Activated naive CD4-positive, alpha-beta T cell treated with anti-CD3 and anti-CD28 coated beads for 36 hours (primary cell): ENCODE measurements around the gene KCTD1. TPM values are rescaled to one million over a fixed set of nuclear protein-coding genes. Genes with fewer than 3 reads are reported as not detected.

ENCODE experiments used
- CTCF ChIA-PET: fragments of 350-600 bp; sonication (Branson Sonifier 250); formaldehyde crosslinking; loops from one replicate; lab custom pipeline; 2021; ENCODE audit warnings: antibody characterized with exemption; lab: Charles Lee
- DNase-seq: peaks from one replicate; pipeline ENCODE4 v3.0.0-alpha.2; 2020
- H3K27ac Mint-ChIP-seq: one replicate; pipeline ENCODE4 v1.8.0; 2021; ENCODE audit warnings: mild to moderate bottlenecking, mixed read lengths
- H3K27me3 Mint-ChIP-seq: one replicate; pipeline ENCODE4 v1.8.0; 2021; ENCODE audit warnings: low read depth, mixed read lengths
- H3K36me3 Mint-ChIP-seq: one replicate; pipeline ENCODE4 v1.8.0; 2021; ENCODE audit warnings: low read depth, mixed read lengths
- H3K4me1 Mint-ChIP-seq: one replicate; pipeline ENCODE4 v1.8.0; 2021; ENCODE audit warnings: low read depth, mixed read lengths
- H3K4me3 Mint-ChIP-seq: one replicate; pipeline ENCODE4 v1.8.0; 2021; ENCODE audit warnings: mild to moderate bottlenecking, moderate library complexity, mixed read lengths
- H3K9me3 Mint-ChIP-seq: one replicate; pipeline ENCODE4 v1.8.0; 2021; ENCODE audit warnings: mixed read lengths
- intact Hi-C: fragments of 100-400 bp; cut with micrococcal nuclease; formaldehyde crosslinking; loops from one replicate; pipeline ENCODE4 v1.15.1; 2023
- total RNA-seq, 2 experiments: library from RNA; stranded (reverse); gene quantifications; one replicate each; pipeline ENCODE4 v1.2.3, GENCODE V29; 2021

The KCTD1 gene
- total RNA-seq, 2 experiments from 2014 or later: 1.7 to 1.9 TPM

GRCh38 chr18:26418225-26418624 lies 130.1 kb downstream of the KCTD1 start:
- Mint-ChIP-seq H3K4me3 (no peak overlapping the region), H3K27me3 (no peaks in the 10 kb centered on the region), H3K36me3 (no peaks in the 10 kb centered on the region), H3K27ac (no peak overlapping the region), H3K4me1 (no peaks in the 10 kb centered on the region), H3K9me3 (no peaks in the 10 kb centered on the region)
- no peak for DNase-seq
- intact Hi-C loops: no loop called here
- CTCF ChIA-PET: no interaction called here

GRCh38 chr18:26417190-26417589 lies 131.2 kb downstream of the KCTD1 start:
- Mint-ChIP-seq H3K4me1 (no peaks in the 10 kb centered on the region), H3K9me3 (no peaks in the 10 kb centered on the region), H3K27ac (no peak overlapping the region), H3K36me3 (no peaks in the 10 kb centered on the region), H3K27me3 (no peaks in the 10 kb centered on the region), H3K4me3 (no peak overlapping the region)
- CTCF ChIA-PET: interaction anchor here (0.7 kb wide), 1 partner anchor 474 kb away, joined by 3 read pairs; no protein-coding TSS in a partner anchor
- intact Hi-C loops: no loop called here
- DNase-seq: no peak

- Mint-ChIP-seq H3K36me3 (no peaks in the 10 kb centered on the region), H3K27me3 (no peaks in the 10 kb centered on the region), H3K27ac (no peak overlapping the region), H3K9me3 (no peaks in the 10 kb centered on the region), H3K4me3 (no peak overlapping the region), H3K4me1 (no peaks in the 10 kb centered on the region)
- intact Hi-C loops: no loop called here
- DNase-seq: no peak
- CTCF ChIA-PET: no interaction called here
These were observed 131.7 kb downstream of the KCTD1 start for GRCh38 chr18:26416652-26417150.

- no peak overlapping the region for H3K4me3 Mint-ChIP-seq
- intact Hi-C loops: no loop called here
- DNase-seq: no peak
These were observed 132.7 kb downstream of the KCTD1 start for GRCh38 chr18:26415631-26416030.

GRCh38 chr18:26414901-26415440 lies 133.4 kb downstream of the KCTD1 start:
- CTCF ChIA-PET: no interaction called here
- no peaks in the 10 kb centered on the region for H3K9me3 Mint-ChIP-seq
- no peaks in the 10 kb centered on the region for H3K4me1 Mint-ChIP-seq
- H3K27me3 Mint-ChIP-seq: no peaks in the 10 kb centered on the region
- no peak overlapping the region for H3K4me3 Mint-ChIP-seq
- intact Hi-C loops: no loop called here
- H3K27ac Mint-ChIP-seq: no peak overlapping the region
- H3K36me3 Mint-ChIP-seq: no peaks in the 10 kb centered on the region
- DNase-seq: no peak

More at GRCh38 chr18:26415631-26416030, 132.7 kb downstream of the KCTD1 start:
- no peak overlapping the region for H3K27ac Mint-ChIP-seq
- H3K4me1 Mint-ChIP-seq: no peaks in the 10 kb centered on the region
- no peaks in the 10 kb centered on the region for H3K9me3 Mint-ChIP-seq
- no peaks in the 10 kb centered on the region for H3K27me3 Mint-ChIP-seq
- CTCF ChIA-PET: no interaction called here
- no peaks in the 10 kb centered on the region for H3K36me3 Mint-ChIP-seq

GRCh38 chr18:26409091-26409490 lies 139.3 kb downstream of the KCTD1 start:
- CTCF ChIA-PET: interaction anchor here (0.9 kb wide), 1 partner anchor 25 kb away, joined by 3 read pairs; no protein-coding TSS in a partner anchor
- Mint-ChIP-seq H3K27ac (no peak overlapping the region), H3K4me3 (no peak overlapping the region), H3K4me1 (no peaks in the 10 kb centered on the region), H3K9me3 (no peaks in the 10 kb centered on the region), H3K27me3 (no peaks in the 10 kb centered on the region), H3K36me3 (no peaks in the 10 kb centered on the region)
- DNase-seq: no peak
- intact Hi-C loops: no loop called here

- intact Hi-C loops: no loop called here
- Mint-ChIP-seq H3K27me3 (no peaks in the 10 kb centered on the region), H3K36me3 (no peaks in the 10 kb centered on the region), H3K27ac (no peak overlapping the region), H3K4me3 (no peak overlapping the region), H3K4me1 (no peaks in the 10 kb centered on the region), H3K9me3 (no peaks in the 10 kb centered on the region)
- DNase-seq: no peak
- CTCF ChIA-PET: no interaction called here
These were observed 140.4 kb downstream of the KCTD1 start for GRCh38 chr18:26407736-26408601.

GRCh38 chr18:26406854-26407517 lies 141.4 kb downstream of the KCTD1 start:
- Mint-ChIP-seq H3K27me3 (no peaks in the 10 kb centered on the region), H3K4me1 (no peaks in the 10 kb centered on the region), H3K36me3 (no peaks in the 10 kb centered on the region), H3K9me3 (no peaks in the 10 kb centered on the region), H3K4me3 (no peak overlapping the region), H3K27ac (no peak overlapping the region)
- CTCF ChIA-PET: interaction anchor here (0.6 to 0.7 kb wide), 2 partner anchors 183 to 208 kb away, joined by 3 read pairs; no protein-coding TSS in a partner anchor
- intact Hi-C loops: no loop called here
- no peak for DNase-seq

- no peaks in the 10 kb centered on the region for H3K4me1 Mint-ChIP-seq
- H3K9me3 Mint-ChIP-seq: no peaks in the 10 kb centered on the region
- intact Hi-C loops: no loop called here
- no peaks in the 10 kb centered on the region for H3K27me3 Mint-ChIP-seq
- no peaks in the 10 kb centered on the region for H3K36me3 Mint-ChIP-seq
- H3K4me3 Mint-ChIP-seq: no peak overlapping the region
- H3K27ac Mint-ChIP-seq: no peak overlapping the region
- CTCF ChIA-PET: interaction anchor here (0.6 to 2.5 kb wide), 4 partner anchors 22 to 246 kb away, joined by 3 to 5 read pairs (median 3); no protein-coding TSS in a partner anchor
- no peak for DNase-seq
These were observed 142.0 kb downstream of the KCTD1 start for GRCh38 chr18:26406324-26406723.

- Mint-ChIP-seq H3K27me3 (no peaks in the 10 kb centered on the region), H3K27ac (no peak overlapping the region), H3K36me3 (no peaks in the 10 kb centered on the region), H3K9me3 (no peaks in the 10 kb centered on the region), H3K4me1 (no peaks in the 10 kb centered on the region), H3K4me3 (no peak overlapping the region)
- CTCF ChIA-PET: interaction anchor here (0.7 to 2.5 kb wide), 3 partner anchors 15 to 247 kb away, joined by 3 to 5 read pairs (median 4); no protein-coding TSS in a partner anchor
- intact Hi-C loops: loop anchor here (1.0 kb wide), 1 partner anchor 244 kb away; no protein-coding TSS in a partner anchor
- DNase-seq: peak; percentile 36
These were observed 143.1 kb downstream of the KCTD1 start for GRCh38 chr18:26405190-26405801.
